ENCODE measurements around the gene BARHL1.

DNA sequence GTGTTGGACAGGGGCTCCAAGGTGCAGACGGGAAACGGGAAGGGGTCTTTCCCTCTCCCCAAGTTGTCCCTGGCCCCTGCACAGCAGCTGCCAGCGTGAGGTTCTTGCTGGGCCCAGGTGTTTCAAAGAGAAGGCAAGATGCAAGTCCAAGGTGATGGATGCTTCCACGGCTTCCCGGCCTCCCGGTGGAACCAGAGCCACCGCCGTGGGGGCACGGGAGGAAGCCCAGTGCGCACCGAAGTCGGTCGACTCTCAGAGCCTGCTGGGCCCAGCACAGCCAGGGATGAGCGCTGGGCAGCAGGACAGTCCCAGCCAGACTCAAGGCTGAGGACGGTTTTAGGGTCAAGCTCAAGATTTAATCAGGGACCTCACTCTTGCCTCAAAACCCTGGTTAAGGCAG is 25.2 kb upstream of the BARHL1 start:
- no peak for TF ChIP-seq POLR2AphosphoS5 (IDR thresholded peaks at IDR 0.05; ENCODE audit: borderline replicate concordance, low read depth, low read length)
- TF ChIP-seq EZH2 (IDR thresholded peaks at IDR 0.05): peak; percentile 11

Data from SK-N-MC (cell line).